Panc1 (cell line): ENCODE data around the gene ZNF189. TPM values are rescaled to one million over a fixed set of nuclear protein-coding genes. Genes with fewer than 3 reads are reported as not detected.

Experiments used
- ATAC-seq: fragments of 200-7000 bp; cut with Tn5 transposase; 2 replicates; pipeline ENCODE4 v1.9.1; 2020; ENCODE audit warnings: mild to moderate bottlenecking, moderate library complexity
- BruUV-seq: library from RNA; stranded (reverse); fragments of 400-500 nt; replicated peaks from 2 replicates; lab custom pipeline; 2021; lab: Mats Ljungman, UMichigan
- CTCF ChIA-PET: fragments of 300-600 bp; sonication (Branson Sonifier 250); formaldehyde crosslinking; loops from one replicate; lab custom pipeline; 2022; ENCODE audit warnings: antibody characterized with exemption; lab: Charles Lee
- POLR2A ChIA-PET: fragments of 300-600 bp; sonication (Branson Sonifier 250); formaldehyde crosslinking; loops from one replicate; lab custom pipeline; 2022; ENCODE audit warnings: antibody characterized with exemption; lab: Charles Lee
- DNase-seq: peaks from one replicate; pipeline ENCODE4 v3.0.0-alpha.2; 2010; ENCODE audit warnings: low read depth, low spot score
- H3K27ac ChIP-seq: 2 replicates; pipeline ENCODE4 v1.5.1; 2011; ENCODE audit warnings: mild to moderate bottlenecking, low read length, inconsistent platforms
- H3K27me3 ChIP-seq: fragments of 200-500 bp; sonication (Bioruptor generic); 2 replicates; pipeline ENCODE4 v1.6.0; 2014; ENCODE audit warnings: low read length, inconsistent platforms; ENCODE audit not compliant: control insufficient read depth, insufficient read depth
- H3K36me3 ChIP-seq: fragments of 200-500 bp; sonication (Bioruptor generic); 2 replicates; pipeline ENCODE4 v1.5.1; 2014; ENCODE audit warnings: inconsistent platforms, mild to moderate bottlenecking, low read length, moderate library complexity; ENCODE audit not compliant: control insufficient read depth, insufficient read depth
- H3K4me1 ChIP-seq: 2 replicates; pipeline ENCODE4 v1.5.1; 2011; ENCODE audit warnings: inconsistent platforms, mild to moderate bottlenecking, low read length, moderate library complexity; ENCODE audit not compliant: control insufficient read depth, insufficient read depth
- H3K4me3 ChIP-seq, 2 experiments: 2 replicates each; pipeline ENCODE4 v1.5.1; 2011 to 2012; ENCODE audit warnings: low read depth in 2 of 2, low read length in 2 of 2, mild to moderate bottlenecking in 2 of 2, inconsistent platforms in 1 of 2, moderate library complexity in 1 of 2
- H3K9me3 ChIP-seq: fragments of 200-500 bp; sonication (Bioruptor generic); 2 replicates; pipeline ENCODE4 v1.5.1; 2014; ENCODE audit warnings: low read depth, mild to moderate bottlenecking, inconsistent platforms, low read length, moderate library complexity; ENCODE audit not compliant: control insufficient read depth, insufficient read depth
- CTCF ChIP-seq: fragments of 450-650 bp; IDR thresholded peaks from 2 replicates; pipeline ENCODE4 v1.5.1; 2017; ENCODE audit warnings: mild to moderate bottlenecking
- POLR2AphosphoS5 ChIP-seq: IDR thresholded peaks from 2 replicates; pipeline ENCODE4 v1.6.1; 2012; ENCODE audit warnings: mild to moderate bottlenecking, low read depth, low read length, moderate library complexity
- REST ChIP-seq, 2 experiments: IDR thresholded peaks; 2 replicates each; pipeline ENCODE4 v1.6.1; 2011 to 2012; ENCODE audit warnings: low read depth in 2 of 2, control low read depth in 1 of 2, low read length in 1 of 2, mild to moderate bottlenecking in 1 of 2, moderate library complexity in 1 of 2; ENCODE audit not compliant: insufficient read depth in 1 of 2
- SIN3A ChIP-seq: IDR thresholded peaks from 2 replicates; pipeline ENCODE4 v1.6.1; 2012; ENCODE audit warnings: low read depth, mild to moderate bottlenecking, low read length, moderate library complexity, borderline replicate concordance; ENCODE audit not compliant: insufficient read depth
- TCF7L2 ChIP-seq: IDR thresholded peaks from 2 replicates; pipeline ENCODE4 v1.6.1; 2011; ENCODE audit warnings: mild to moderate bottlenecking, low read depth, low read length, inconsistent platforms
- in situ Hi-C: cut with HindIII; loops from 2 replicates; pipeline ENCODE4 v1.10.0; 2016; ENCODE audit warnings: low sequenced_read_pairs, low pct_unique_long_range_greater_than_20kb
- intact Hi-C: fragments of 100-400 bp; cut with micrococcal nuclease; formaldehyde crosslinking; loops from one replicate; pipeline ENCODE4 v1.10.0; 2022; ENCODE audit not compliant: unreplicated experiment
- total RNA-seq: library from RNA; stranded (reverse); gene quantifications from one replicate; pipeline ENCODE4 v1.2.1, GENCODE V29; 2021; ENCODE audit not compliant: unreplicated experiment

Gene ZNF189
- total RNA-seq, 1 experiment from 2014 or later = 7.0 TPM

- CTCF ChIA-PET = no interaction called here
- H3K27ac ChIP-seq = no peak overlapping the region
- in situ Hi-C loops (no loop called here), intact Hi-C loops (no loop called here)
- no peaks in the 10 kb centered on the region for H3K27me3 ChIP-seq
- BruUV-seq = no TSS peak
- ATAC-seq = no peak
- POLR2A ChIA-PET = no interaction called here
- H3K36me3 ChIP-seq = no peaks in the 10 kb centered on the region
- no peak overlapping the region for H3K4me3 ChIP-seq
- TF ChIP-seq REST (IDR thresholded peaks at IDR 0.05; ENCODE audit: insufficient read depth in 1 of 2, low read depth in 2 of 2, low read length in 1 of 2) (no peak), CTCF (no peak), SIN3A (no peak), TCF7L2 (no peak), POLR2AphosphoS5 (no peak)
- H3K4me1 ChIP-seq = no peaks in the 10 kb centered on the region
- H3K9me3 ChIP-seq = no peaks in the 10 kb centered on the region
- no peak for DNase-seq
Observed at GRCh38 chr9:101380295-101380694, 18.4 kb upstream of the ZNF189 start.

- H3K27me3 ChIP-seq = no peaks in the 10 kb centered on the region
- intact Hi-C loops = no loop called here
- CTCF ChIA-PET = no interaction called here
- no peaks in the 10 kb centered on the region for H3K36me3 ChIP-seq
- no peak overlapping the region for H3K27ac ChIP-seq
- no peak overlapping the region for H3K4me3 ChIP-seq
- in situ Hi-C loops = no loop called here
- DNase-seq (no peak), ATAC-seq (no peak)
- POLR2A ChIA-PET = no interaction called here
- H3K9me3 ChIP-seq = no peaks in the 10 kb centered on the region
- H3K4me1 ChIP-seq = no peaks in the 10 kb centered on the region
- TF ChIP-seq REST (IDR thresholded peaks at IDR 0.05; ENCODE audit: insufficient read depth in 1 of 2, low read depth in 2 of 2, low read length in 1 of 2) (no peak), TCF7L2 (no peak), POLR2AphosphoS5 (no peak), CTCF (no peak), SIN3A (no peak)
- no TSS peak for BruUV-seq
Observed at GRCh38 chr9:101381118-101381517, 17.5 kb upstream of the ZNF189 start.
